Neural crest cell (in vitro differentiated cells): ENCODE results near the gene TBC1D30. TPM values are rescaled to one million over a fixed set of nuclear protein-coding genes. Genes with fewer than 3 reads are reported as not detected.
A peak's percentile ranks its signal among the peaks of the same experiment; 100 is the strongest.

Experiments used
- DNase-seq: peaks from one replicate; pipeline ENCODE4 v3.0.0; 2021; ENCODE audit warnings: low read depth, mixed read lengths, low spot score
- H3K27ac Mint-ChIP-seq: one replicate; pipeline ENCODE4 v1.8.0; 2021; ENCODE audit warnings: mild to moderate bottlenecking, mixed read lengths; ENCODE audit not compliant: unreplicated experiment
- H3K27me3 Mint-ChIP-seq: 2 replicates; pipeline ENCODE4 v1.8.0; 2021; ENCODE audit warnings: low read depth, mild to moderate bottlenecking, mixed read lengths
- H3K36me3 Mint-ChIP-seq: 2 replicates; pipeline ENCODE4 v1.8.0; 2021; ENCODE audit warnings: low read depth, mild to moderate bottlenecking, mixed read lengths
- H3K4me1 Mint-ChIP-seq: 2 replicates; pipeline ENCODE4 v1.8.0; 2021; ENCODE audit warnings: mixed read lengths
- H3K4me3 Mint-ChIP-seq: one replicate; pipeline ENCODE4 v1.8.0; 2021; ENCODE audit warnings: mild to moderate bottlenecking, mixed read lengths
- H3K9me3 Mint-ChIP-seq: 2 replicates; pipeline ENCODE4 v1.8.0; 2021; ENCODE audit warnings: mixed read lengths
- CTCF ChIP-seq: fragments of 200-600 bp; sonication (generic); conservative IDR thresholded peaks from 2 replicates; pipeline ENCODE4 v1.5.0; 2021; ENCODE audit warnings: antibody characterized with exemption, mild to moderate bottlenecking
- total RNA-seq: library from RNA; stranded (reverse); gene quantifications from 2 replicates; pipeline ENCODE4 v1.2.1, GENCODE V29; 2021

Gene TBC1D30
- total RNA-seq, 1 donor from 2014 or later = 2.6 TPM

DNA sequence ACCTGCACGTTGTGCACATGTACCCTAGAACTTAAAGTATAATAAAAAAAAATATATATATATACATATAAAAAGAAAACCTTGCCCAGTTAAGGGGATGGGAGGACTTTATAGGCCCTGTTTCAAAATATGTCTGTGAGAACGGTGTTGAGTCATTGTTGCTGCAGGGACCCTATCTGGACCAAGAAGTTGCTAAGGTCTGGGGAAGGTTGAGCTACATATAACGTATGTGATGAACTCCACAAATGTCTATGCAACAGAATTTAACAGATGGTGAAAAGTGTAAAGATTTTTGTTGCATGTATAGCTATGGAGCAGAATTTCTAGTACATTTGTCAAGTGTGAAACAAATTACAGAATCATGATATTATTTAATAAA, 59.7 kb downstream of the TBC1D30 start:
- no peaks in the 10 kb centered on the region for H3K36me3 Mint-ChIP-seq
- peaks cover 14% of the 10 kb centered on the region for H3K27me3 Mint-ChIP-seq
- no peak for DNase-seq
- H3K27ac Mint-ChIP-seq = no peak overlapping the region
- no peak overlapping the region for H3K4me3 Mint-ChIP-seq
- H3K4me1 Mint-ChIP-seq = no peaks in the 10 kb centered on the region
- no peaks in the 10 kb centered on the region for H3K9me3 Mint-ChIP-seq
- no peak for TF ChIP-seq CTCF

- no peak for DNase-seq
- H3K4me1 Mint-ChIP-seq = no peaks in the 10 kb centered on the region
- H3K36me3 Mint-ChIP-seq = no peaks in the 10 kb centered on the region
These were observed 60.3 kb downstream of the TBC1D30 start for GRCh38 chr12:64884728-64885127.

DNA sequence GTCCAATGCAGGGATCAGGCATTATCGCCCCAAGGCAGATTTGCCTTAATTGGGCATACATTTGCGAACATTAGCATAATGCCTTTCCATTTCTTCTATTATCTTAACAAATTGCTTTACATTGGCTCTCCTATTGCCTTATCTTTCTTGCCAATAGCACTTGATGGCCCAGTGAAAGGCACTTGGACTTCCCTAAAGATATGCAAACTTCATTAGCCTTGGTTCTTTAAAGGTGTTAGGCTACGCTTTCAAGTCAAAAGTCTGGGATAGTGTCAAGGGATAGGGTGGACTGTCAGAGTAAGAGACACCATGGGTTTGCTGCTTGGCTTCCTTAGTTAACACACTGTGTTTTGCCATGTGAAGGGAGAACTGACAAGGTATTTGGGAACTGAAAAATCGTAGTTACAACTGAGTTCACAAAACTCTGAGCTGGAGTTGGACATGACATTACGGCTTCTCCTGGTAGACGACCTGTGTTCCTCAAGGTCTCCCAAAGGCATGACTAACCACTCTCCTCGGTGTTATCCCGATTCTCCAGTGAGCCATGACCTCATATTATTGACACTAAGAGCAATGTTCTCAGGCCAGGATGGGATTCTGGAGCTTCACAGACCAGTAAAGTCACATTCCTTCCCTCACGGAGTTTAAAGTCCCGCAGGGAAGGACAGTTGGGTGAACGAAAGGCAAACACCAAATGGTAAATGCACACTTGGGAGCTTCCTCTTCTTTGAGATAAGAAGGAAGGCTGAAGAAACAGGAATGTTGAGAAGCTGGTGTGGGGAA, 65.2 kb downstream of the TBC1D30 start:
- H3K9me3 Mint-ChIP-seq = no peaks in the 10 kb centered on the region
- no peaks in the 10 kb centered on the region for H3K4me1 Mint-ChIP-seq
- no peaks in the 10 kb centered on the region for H3K36me3 Mint-ChIP-seq
- peaks cover 31% of the 10 kb centered on the region for H3K27me3 Mint-ChIP-seq
- H3K4me3 Mint-ChIP-seq = no peak overlapping the region
- TF ChIP-seq CTCF = no peak
- no peak for DNase-seq
- no peak overlapping the region for H3K27ac Mint-ChIP-seq

More at GRCh38 chr12:64884728-64885127, 60.3 kb downstream of the TBC1D30 start:
- no peak for TF ChIP-seq CTCF
- Mint-ChIP-seq H3K9me3 (no peaks in the 10 kb centered on the region), H3K4me3 (no peak overlapping the region), H3K27me3 (peaks cover 20% of the 10 kb centered on the region), H3K27ac (no peak overlapping the region)

GRCh38 chr12:64890873-64891468, 66.5 kb downstream of the TBC1D30 start:
- peak; percentile 89 for TF ChIP-seq CTCF
- H3K27ac Mint-ChIP-seq = no peak overlapping the region
- H3K4me1 Mint-ChIP-seq = no peaks in the 10 kb centered on the region
- H3K9me3 Mint-ChIP-seq = no peaks in the 10 kb centered on the region
- H3K27me3 Mint-ChIP-seq = peaks cover 31% of the 10 kb centered on the region
- H3K4me3 Mint-ChIP-seq = no peak overlapping the region
- no peaks in the 10 kb centered on the region for H3K36me3 Mint-ChIP-seq
- no peak for DNase-seq

DNA sequence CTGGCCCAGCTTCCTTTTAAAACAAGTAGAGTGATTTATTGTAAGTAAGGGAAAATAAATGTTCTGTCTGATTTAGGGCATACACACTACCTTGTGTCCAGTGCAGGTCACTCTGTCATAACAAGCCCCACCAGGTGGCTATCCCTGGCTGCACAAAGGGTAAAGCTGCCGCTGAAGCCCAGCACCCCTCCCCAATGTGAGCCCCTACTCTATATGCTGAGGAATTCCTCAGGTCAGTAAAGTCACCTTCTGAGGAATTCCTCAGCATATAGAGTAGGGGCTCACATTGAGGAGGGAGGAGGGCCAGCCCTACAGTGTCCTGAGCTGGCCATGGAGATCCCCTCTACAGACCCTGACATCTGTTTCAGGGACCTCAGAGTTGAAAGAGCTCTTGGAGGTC, 67.2 kb downstream of the TBC1D30 start:
- Mint-ChIP-seq H3K27me3 (peaks cover 31% of the 10 kb centered on the region), H3K4me1 (no peaks in the 10 kb centered on the region), H3K27ac (no peak overlapping the region), H3K36me3 (no peaks in the 10 kb centered on the region), H3K9me3 (no peaks in the 10 kb centered on the region), H3K4me3 (no peak overlapping the region)
- no peak for TF ChIP-seq CTCF
- DNase-seq = no peak
